Neuronal stem cell (in vitro differentiated cells): Measurements from ENCODE around the gene IQCK.

Experiments
- DNase-seq: peaks from one replicate; pipeline ENCODE4 v3.0.0-alpha.2; 2013; ENCODE audit warnings: low spot score
- H2AFZ ChIP-seq: one replicate; pipeline ENCODE4 v1.6.1; 2013; ENCODE audit warnings: mild to moderate bottlenecking, low read length, inconsistent platforms
- H2AK5ac ChIP-seq: 2 replicates; pipeline ENCODE4 v1.6.1; 2013; ENCODE audit warnings: low read depth, mild to moderate bottlenecking, inconsistent platforms, low read length, moderate library complexity, mixed read lengths
- H2BK120ac ChIP-seq: 2 replicates; pipeline ENCODE4 v1.6.1; 2013; ENCODE audit warnings: low read depth, mild to moderate bottlenecking, inconsistent platforms, low read length, moderate library complexity, mixed read lengths
- H2BK12ac ChIP-seq: one replicate; pipeline ENCODE4 v1.6.1; 2013; ENCODE audit warnings: low read length, inconsistent platforms
- H2BK15ac ChIP-seq: 2 replicates; pipeline ENCODE4 v1.6.1; 2013; ENCODE audit warnings: mild to moderate bottlenecking, low read length, inconsistent platforms, mixed read lengths
- H2BK5ac ChIP-seq: one replicate; pipeline ENCODE4 v1.6.1; 2013; ENCODE audit warnings: inconsistent platforms, mild to moderate bottlenecking, low read length, moderate library complexity
- H3K14ac ChIP-seq: one replicate; pipeline ENCODE4 v1.6.1; 2013; ENCODE audit warnings: low read length, inconsistent platforms
- H3K18ac ChIP-seq: 2 replicates; pipeline ENCODE4 v1.6.1; 2013; ENCODE audit warnings: low read length, inconsistent platforms
- H3K23ac ChIP-seq: 2 replicates; pipeline ENCODE4 v1.6.1; 2013; ENCODE audit warnings: low read depth, mild to moderate bottlenecking, mixed read lengths, low read length, inconsistent platforms; ENCODE audit not compliant: poor library complexity
- H3K27ac ChIP-seq: replicated peaks from 3 replicates; pipeline ENCODE4 v1.5.1; 2013; ENCODE audit warnings: low read length, inconsistent platforms
- H3K27me3 ChIP-seq, 3 experiments: 2 replicates each; pipeline ENCODE4 v1.6.1; 2013; ENCODE audit warnings: low read length in 3 of 3, mild to moderate bottlenecking in 2 of 3, inconsistent platforms in 1 of 3, low read depth in 1 of 3, mixed read lengths in 1 of 3, moderate library complexity in 1 of 3; ENCODE audit not compliant: control insufficient read depth in 3 of 3, insufficient read depth in 3 of 3
- H3K36me3 ChIP-seq, 2 donors: replicated peaks in 1 of 2; 2 replicates each; pipeline ENCODE4 v1.6.1; 2013; ENCODE audit warnings: low read length in 2 of 2; ENCODE audit not compliant: control insufficient read depth in 2 of 2, insufficient read depth in 2 of 2
- H3K4ac ChIP-seq: 2 replicates; pipeline ENCODE4 v1.6.1; 2013; ENCODE audit warnings: inconsistent platforms, mild to moderate bottlenecking, low read length, moderate library complexity
- H3K4me1 ChIP-seq, 2 donors: 1 replicate in 1 of 2; 2 replicates in 1 of 2; pipeline ENCODE4 v1.6.1; 2013; ENCODE audit warnings: low read length in 2 of 2, low read depth in 1 of 2; ENCODE audit not compliant: control insufficient read depth in 2 of 2, insufficient read depth in 1 of 2
- H3K4me2 ChIP-seq: one replicate; pipeline ENCODE4 v1.6.1; 2013; ENCODE audit warnings: mild to moderate bottlenecking, low read length, inconsistent platforms; ENCODE audit not compliant: insufficient read depth, poor library complexity, severe bottlenecking
- H3K4me3 ChIP-seq, 2 donors: 2 replicates each; pipeline ENCODE4 v1.5.1; 2013; ENCODE audit warnings: low read length in 2 of 2, mild to moderate bottlenecking in 2 of 2, inconsistent platforms in 1 of 2, moderate library complexity in 1 of 2
- H3K79me1 ChIP-seq: one replicate; pipeline ENCODE4 v1.6.1; 2013; ENCODE audit warnings: low read depth, mild to moderate bottlenecking, inconsistent platforms, low read length, moderate library complexity
- H3K9ac ChIP-seq: one replicate; pipeline ENCODE4 v1.6.1; 2013; ENCODE audit warnings: mild to moderate bottlenecking, low read depth, low read length, inconsistent platforms; ENCODE audit not compliant: poor library complexity
- H3K9me3 ChIP-seq, 2 donors: replicated peaks in 1 of 2; 2 replicates each; pipeline versions ENCODE3 to v1.6.1; 2013; ENCODE audit warnings: low read length in 2 of 2, mild to moderate bottlenecking in 2 of 2, inconsistent platforms in 1 of 2, low read depth in 1 of 2, mixed read lengths in 1 of 2, moderate library complexity in 1 of 2; ENCODE audit not compliant: control insufficient read depth in 2 of 2, insufficient read depth in 1 of 2
- H4K8ac ChIP-seq: one replicate; pipeline ENCODE4 v1.6.1; 2013; ENCODE audit warnings: low read depth, mild to moderate bottlenecking, inconsistent platforms, low read length, moderate library complexity
- H4K91ac ChIP-seq: one replicate; pipeline ENCODE4 v1.6.1; 2013; ENCODE audit warnings: low read length, low read depth, mild to moderate bottlenecking, inconsistent platforms; ENCODE audit not compliant: poor library complexity
- WGBS, 2 donors: extraction: QIAGEN DNeasy Blood & Tissue Kit; methylation state at CpG; one replicate each; pipeline ENCODE4 v1.1.7; 2013; ENCODE audit warnings: missing lambda C conversion rate in 2 of 2, mixed read lengths in 1 of 2; ENCODE audit not compliant: insufficient read length in 2 of 2, insufficient replicate concordance in 1 of 2; ENCODE audit errors: extremely low coverage in 2 of 2; 5-methylcytosine and 5-hydroxymethylcytosine counted together

Gene IQCK

GRCh38 chr16:19704321-19705145, 13.5 kb upstream of the IQCK start:
- no CpG with 5 or more reads among the region's 18 CpGs for WGBS, 2 donors
- Histone ChIP-seq H2BK120ac (no peak overlapping the region), H2BK5ac (no peak overlapping the region), H2AK5ac (no peak overlapping the region), H3K4me1 (peaks cover 0 to 8% of the 10 kb centered on the region in 2 donors), H3K27ac (no peak overlapping the region), H2BK15ac (no peak overlapping the region), H3K4me2 (no peak overlapping the region), H2BK12ac (no peak overlapping the region), H3K27me3 (no peaks in the 10 kb centered on the region), H3K9me3 (peaks cover 0 to 2% of the 10 kb centered on the region in 2 donors), H2AFZ (no peak overlapping the region), H4K91ac (no peak overlapping the region), H3K36me3 (peaks cover 49 to 99% of the 10 kb centered on the region in 2 donors), H3K14ac (no peak overlapping the region), H3K4me3 (no peak overlapping the region), H3K23ac (no peak overlapping the region), H3K79me1 (peaks cover 17% of the 10 kb centered on the region), H3K4ac (no peak overlapping the region), H3K18ac (no peak overlapping the region), H3K9ac (no peak overlapping the region), H4K8ac (no peak overlapping the region)
- DNase-seq, result no peak

DNA sequence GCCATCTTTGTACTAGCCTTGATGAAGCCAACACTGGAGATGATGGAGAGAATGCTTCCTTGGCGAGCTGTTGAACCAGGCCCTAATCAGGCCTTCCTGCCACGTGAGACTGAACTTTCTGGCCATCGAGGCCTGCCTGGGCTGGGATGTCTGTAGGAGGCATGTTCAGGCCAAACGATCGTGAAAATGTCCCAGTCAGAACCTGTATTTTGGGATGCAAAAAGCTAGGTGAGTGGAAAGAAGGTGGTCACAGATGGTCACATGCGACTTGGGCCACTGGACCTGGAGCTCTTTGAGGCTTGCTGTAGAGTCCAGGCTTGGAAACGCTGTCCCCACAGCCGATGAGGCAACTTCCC, 12.9 kb upstream of the IQCK start:
- H3K36me3 ChIP-seq, result peaks cover 51 to 99% of the 10 kb centered on the region in 2 donors
- H3K4me1 ChIP-seq, result peaks cover 0 to 13% of the 10 kb centered on the region in 2 donors
- H3K27ac ChIP-seq, result no peak overlapping the region
- no peaks in the 10 kb centered on the region for H3K27me3 ChIP-seq
- H3K4me3 ChIP-seq, result no peak overlapping the region
- H3K9ac ChIP-seq, result no peak overlapping the region
- H2BK12ac ChIP-seq, result no peak overlapping the region
- H3K4me2 ChIP-seq, result no peak overlapping the region
- no peak overlapping the region for H3K18ac ChIP-seq
- H3K23ac ChIP-seq, result no peak overlapping the region
- no peak overlapping the region for H3K14ac ChIP-seq
- H2BK120ac ChIP-seq, result no peak overlapping the region
- H4K91ac ChIP-seq, result no peak overlapping the region
- H3K9me3 ChIP-seq, result peaks cover 0 to 2% of the 10 kb centered on the region in 2 donors
- no peak overlapping the region for H2BK15ac ChIP-seq
- H4K8ac ChIP-seq, result no peak overlapping the region
- H3K4ac ChIP-seq, result no peak overlapping the region
- WGBS, 2 donors, result no CpG with 5 or more reads among the region's 8 CpGs
- no peak overlapping the region for H2AFZ ChIP-seq
- peaks cover 19% of the 10 kb centered on the region for H3K79me1 ChIP-seq
- H2AK5ac ChIP-seq, result no peak overlapping the region
- no peak overlapping the region for H2BK5ac ChIP-seq
- DNase-seq, result no peak

- peaks cover 0 to 19% of the 10 kb centered on the region in 2 donors for H3K4me1 ChIP-seq
- WGBS, 2 donors, result no CpG with 5 or more reads among the region's 5 CpGs
- no peak overlapping the region for H3K4me2 ChIP-seq
- no peak overlapping the region for H3K4ac ChIP-seq
- H3K79me1 ChIP-seq, result peaks cover 20% of the 10 kb centered on the region
- no peak overlapping the region for H3K9ac ChIP-seq
- H2BK15ac ChIP-seq, result no peak overlapping the region
- H3K36me3 ChIP-seq, result peaks cover 55 to 99% of the 10 kb centered on the region in 2 donors
- H2BK5ac ChIP-seq, result no peak overlapping the region
- no peak overlapping the region for H2BK12ac ChIP-seq
- no peak overlapping the region for H2AFZ ChIP-seq
- H4K91ac ChIP-seq, result no peak overlapping the region
- H3K14ac ChIP-seq, result no peak overlapping the region
- H2AK5ac ChIP-seq, result no peak overlapping the region
- H2BK120ac ChIP-seq, result no peak overlapping the region
- peaks cover 0 to 2% of the 10 kb centered on the region in 2 donors for H3K9me3 ChIP-seq
- no peak overlapping the region for H3K23ac ChIP-seq
- H3K4me3 ChIP-seq, result no peak overlapping the region
- DNase-seq, result no peak
- H3K27ac ChIP-seq, result no peak overlapping the region
- H3K27me3 ChIP-seq, result no peaks in the 10 kb centered on the region
- H3K18ac ChIP-seq, result no peak overlapping the region
- no peak overlapping the region for H4K8ac ChIP-seq
Observed at GRCh38 chr16:19705843-19706242, 12.2 kb upstream of the IQCK start.

GRCh38 chr16:19706846-19707245, 11.2 kb upstream of the IQCK start:
- no peak overlapping the region for H3K27ac ChIP-seq
- no peak overlapping the region for H3K4ac ChIP-seq
- no peak overlapping the region for H2BK15ac ChIP-seq
- WGBS, 2 donors, result no CpG with 5 or more reads among the region's 15 CpGs
- no peak for DNase-seq
- H3K36me3 ChIP-seq, result peaks cover 61 to 100% of the 10 kb centered on the region in 2 donors
- no peak overlapping the region for H2BK5ac ChIP-seq
- no peaks in the 10 kb centered on the region for H3K27me3 ChIP-seq
- H3K4me1 ChIP-seq, result peaks cover 0 to 28% of the 10 kb centered on the region in 2 donors
- H3K4me2 ChIP-seq, result no peak overlapping the region
- no peak overlapping the region for H3K4me3 ChIP-seq
- H3K23ac ChIP-seq, result no peak overlapping the region
- no peak overlapping the region for H4K91ac ChIP-seq
- no peak overlapping the region for H2AFZ ChIP-seq
- H3K14ac ChIP-seq, result no peak overlapping the region
- H2AK5ac ChIP-seq, result no peak overlapping the region
- no peak overlapping the region for H3K9ac ChIP-seq
- no peak overlapping the region for H4K8ac ChIP-seq
- no peak overlapping the region for H2BK120ac ChIP-seq
- no peak overlapping the region for H3K18ac ChIP-seq
- peaks cover 0 to 2% of the 10 kb centered on the region in 2 donors for H3K9me3 ChIP-seq
- H3K79me1 ChIP-seq, result peaks cover 26% of the 10 kb centered on the region
- H2BK12ac ChIP-seq, result no peak overlapping the region
